Brain microvascular endothelial cell (primary cell): Measurements from ENCODE around the gene CXXC4.

Experiments
- DNase-seq: peaks from one replicate; pipeline ENCODE4 v3.0.0-alpha.2; 2020
- H3K27ac ChIP-seq: fragments of 250-450 bp; sonication (Bioruptor Pico); 2 replicates; pipeline ENCODE4 v1.5.1; 2020; ENCODE audit warnings: mild to moderate bottlenecking, moderate library complexity
- H3K27me3 ChIP-seq: fragments of 250-450 bp; sonication (Bioruptor Pico); replicated peaks from 2 replicates; pipeline ENCODE4 v1.5.1; 2020; ENCODE audit warnings: mild to moderate bottlenecking
- H3K36me3 ChIP-seq: fragments of 250-450 bp; sonication (Bioruptor Pico); replicated peaks from 2 replicates; pipeline ENCODE4 v1.5.1; 2020; ENCODE audit warnings: mild to moderate bottlenecking
- H3K4me3 ChIP-seq: 2 replicates; pipeline ENCODE4 v1.5.1; 2011; ENCODE audit warnings: low read depth, mild to moderate bottlenecking, control low read depth, low read length, moderate library complexity
- in situ Hi-C: cut with HindIII; loops from 2 replicates; pipeline ENCODE4 v1.10.0; 2017; ENCODE audit warnings: low sequenced_read_pairs, low pct_ligation_motif_present
- TF ChIP-seq, protein P1 (sequence below): IDR thresholded peaks from 2 replicates; pipeline ENCODE4 v1.5.1; 2011; ENCODE audit warnings: low read depth, mild to moderate bottlenecking, moderate library complexity, low read length, control low read depth, inconsistent platforms; ENCODE audit errors: missing control alignments

CXXC4 gene

DNA sequence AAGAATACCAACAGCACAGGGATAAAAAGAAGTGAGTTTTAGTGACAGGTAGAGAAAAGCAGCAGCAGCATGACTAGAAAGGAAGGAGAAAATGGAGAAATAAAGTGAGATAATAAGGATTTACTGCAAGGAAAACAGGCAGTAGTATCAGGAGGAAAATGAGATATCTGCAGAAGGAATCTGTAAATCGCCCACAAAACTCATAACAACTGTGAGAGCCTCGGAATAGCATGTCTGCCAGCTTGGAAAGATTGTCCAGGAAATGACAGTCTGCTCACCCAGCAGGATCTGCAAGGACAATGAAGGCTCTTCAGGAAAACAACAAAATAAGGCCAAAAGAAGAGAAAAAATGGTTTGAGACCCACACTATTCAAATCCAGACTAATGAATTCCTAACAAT is 47.4 kb downstream of the CXXC4 start:
- H3K27me3 ChIP-seq: no peaks in the 10 kb centered on the region
- in situ Hi-C loops: no loop called here
- no peak for DNase-seq
- H3K4me3 ChIP-seq: no peak overlapping the region
- H3K27ac ChIP-seq: no peak overlapping the region
- TF ChIP-seq, protein P1, sequence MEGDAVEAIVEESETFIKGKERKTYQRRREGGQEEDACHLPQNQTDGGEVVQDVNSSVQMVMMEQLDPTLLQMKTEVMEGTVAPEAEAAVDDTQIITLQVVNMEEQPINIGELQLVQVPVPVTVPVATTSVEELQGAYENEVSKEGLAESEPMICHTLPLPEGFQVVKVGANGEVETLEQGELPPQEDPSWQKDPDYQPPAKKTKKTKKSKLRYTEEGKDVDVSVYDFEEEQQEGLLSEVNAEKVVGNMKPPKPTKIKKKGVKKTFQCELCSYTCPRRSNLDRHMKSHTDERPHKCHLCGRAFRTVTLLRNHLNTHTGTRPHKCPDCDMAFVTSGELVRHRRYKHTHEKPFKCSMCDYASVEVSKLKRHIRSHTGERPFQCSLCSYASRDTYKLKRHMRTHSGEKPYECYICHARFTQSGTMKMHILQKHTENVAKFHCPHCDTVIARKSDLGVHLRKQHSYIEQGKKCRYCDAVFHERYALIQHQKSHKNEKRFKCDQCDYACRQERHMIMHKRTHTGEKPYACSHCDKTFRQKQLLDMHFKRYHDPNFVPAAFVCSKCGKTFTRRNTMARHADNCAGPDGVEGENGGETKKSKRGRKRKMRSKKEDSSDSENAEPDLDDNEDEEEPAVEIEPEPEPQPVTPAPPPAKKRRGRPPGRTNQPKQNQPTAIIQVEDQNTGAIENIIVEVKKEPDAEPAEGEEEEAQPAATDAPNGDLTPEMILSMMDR: no peak
- no peaks in the 10 kb centered on the region for H3K36me3 ChIP-seq

DNA sequence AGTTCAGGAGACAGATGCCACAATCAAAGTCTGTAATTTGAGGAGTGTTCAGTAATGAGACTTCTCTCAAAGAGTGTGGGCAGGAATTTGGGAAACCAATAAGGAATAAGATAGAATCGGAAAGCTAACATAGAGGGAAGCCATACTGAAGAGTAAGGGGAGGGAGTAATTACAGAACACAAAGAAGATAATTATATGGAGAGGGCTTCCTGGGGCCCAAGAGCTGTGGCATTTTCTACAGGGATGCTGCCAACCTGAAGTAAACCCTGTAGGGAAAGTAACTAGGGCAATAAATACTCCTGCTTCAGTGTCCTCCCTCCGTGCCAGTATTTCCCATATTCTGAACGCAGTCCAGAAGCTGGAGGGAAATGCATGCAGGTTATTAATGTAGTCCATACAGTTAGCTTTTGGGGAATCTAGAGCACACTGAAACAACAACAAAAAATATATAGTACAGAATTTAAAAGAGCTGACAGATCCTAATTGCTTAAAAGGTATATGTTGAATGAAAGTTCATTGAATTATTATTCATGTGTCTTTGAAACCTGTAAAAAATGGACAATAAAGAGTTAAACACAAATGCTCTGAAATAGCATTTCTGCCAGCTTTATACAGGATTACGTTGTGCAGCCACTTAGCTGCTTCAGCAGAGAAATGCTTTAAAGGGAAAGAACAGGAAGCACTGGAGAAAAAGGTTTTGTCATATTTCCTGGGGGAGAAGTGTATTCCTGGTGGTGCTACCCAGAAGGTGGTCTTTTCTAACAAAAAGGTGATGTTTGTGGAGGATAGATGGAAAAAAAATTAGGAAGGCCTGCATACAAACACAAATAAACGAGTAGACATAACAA is 48.0 kb downstream of the CXXC4 start:
- Histone ChIP-seq H3K4me3 (no peak overlapping the region), H3K27ac (no peak overlapping the region), H3K27me3 (no peaks in the 10 kb centered on the region), H3K36me3 (no peaks in the 10 kb centered on the region)
- TF ChIP-seq, protein P1: no peak
- DNase-seq: no peak
- in situ Hi-C loops: no loop called here

DNA sequence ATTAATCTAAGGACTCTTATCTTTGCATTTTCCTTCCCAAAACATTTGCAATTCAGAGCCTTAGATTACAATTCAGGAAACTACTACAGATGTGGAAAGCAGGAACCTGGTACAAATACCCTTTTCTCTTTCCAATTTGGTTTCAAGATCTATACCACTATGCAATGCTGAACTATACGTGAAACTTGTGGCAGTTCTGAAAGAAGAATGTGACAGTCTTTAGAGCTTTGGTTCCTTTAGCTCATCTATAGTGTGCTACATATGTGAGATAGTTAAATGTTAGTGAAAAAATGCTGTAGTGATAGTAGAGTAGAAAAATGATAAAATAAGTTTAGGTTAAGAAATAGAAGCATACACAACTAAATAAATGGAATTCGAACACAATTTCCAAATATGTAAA is 50.0 kb downstream of the CXXC4 start:
- H3K4me3 ChIP-seq: no peak overlapping the region
- H3K36me3 ChIP-seq: no peaks in the 10 kb centered on the region
- H3K27ac ChIP-seq: no peak overlapping the region
- no peaks in the 10 kb centered on the region for H3K27me3 ChIP-seq
- DNase-seq: no peak
- in situ Hi-C loops: no loop called here
- TF ChIP-seq, protein P1: no peak

DNA sequence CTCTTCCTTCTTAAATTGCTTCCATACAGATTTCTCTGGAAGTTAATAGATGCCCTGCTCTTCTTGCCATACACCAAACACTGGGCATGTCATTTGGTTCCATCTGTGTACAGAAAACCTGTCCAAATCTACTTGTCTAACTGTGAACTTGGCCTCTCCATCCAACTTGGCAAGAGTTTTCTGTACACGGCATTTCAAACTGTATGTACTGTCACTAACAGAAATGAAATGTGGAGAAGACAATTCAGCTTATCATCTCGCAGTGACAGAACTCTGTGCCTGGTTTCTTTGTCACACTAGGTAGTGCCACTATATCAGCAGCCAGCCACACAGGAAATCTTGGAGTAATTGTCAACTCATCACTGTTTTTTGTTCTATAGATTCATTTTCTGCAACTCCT is 58.2 kb downstream of the CXXC4 start:
- no peak for DNase-seq
- Histone ChIP-seq H3K4me3 (no peak overlapping the region), H3K27me3 (no peaks in the 10 kb centered on the region), H3K36me3 (no peaks in the 10 kb centered on the region), H3K27ac (no peak overlapping the region)
- in situ Hi-C loops: no loop called here
- TF ChIP-seq, protein P1: no peak

DNA sequence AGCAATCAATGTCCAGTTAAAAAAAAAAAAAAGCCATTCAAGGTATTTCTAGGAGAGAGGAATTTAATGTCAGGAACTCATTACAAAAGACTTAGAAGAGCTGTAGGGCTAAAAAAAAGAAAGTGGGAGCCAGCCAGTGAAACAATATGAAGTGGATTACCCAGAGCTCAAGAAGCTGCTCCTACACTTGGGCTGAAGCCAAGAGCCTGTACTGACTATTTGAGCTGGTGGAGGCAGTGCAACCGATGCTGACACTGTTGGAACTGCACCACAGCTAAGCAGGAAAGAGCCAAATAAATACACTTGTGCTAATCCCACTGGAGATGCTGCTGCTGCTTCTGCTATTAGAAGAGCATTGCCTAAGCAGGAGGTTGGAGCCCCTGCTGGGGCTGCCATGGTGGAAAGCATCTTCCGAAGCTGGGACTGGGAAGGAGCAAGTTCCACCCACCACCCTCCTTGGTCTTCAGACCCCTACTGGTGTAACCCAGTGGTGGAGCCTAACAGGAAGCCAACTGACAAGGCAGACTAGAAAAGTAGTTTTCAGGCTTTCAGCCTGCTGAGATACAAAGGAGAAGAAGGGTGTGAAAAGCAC is 65.4 kb downstream of the CXXC4 start:
- TF ChIP-seq, protein P1: no peak
- Histone ChIP-seq H3K4me3 (no peak overlapping the region), H3K27ac (no peak overlapping the region), H3K27me3 (no peaks in the 10 kb centered on the region), H3K36me3 (no peaks in the 10 kb centered on the region)
- in situ Hi-C loops: no loop called here
- DNase-seq: no peak
